EH (cell line): ENCODE measurements around the gene RUVBL2.
"Not testable (repeated sequence)": the region's sequence is repeated elsewhere in the genome, so short reads cannot be mapped to it uniquely, and the experiment has no call there.

Experiments used
- DNase-seq: peaks from one replicate; pipeline ENCODE4 v3.0.0-alpha.2; 2015; ENCODE audit warnings: low read depth

The RUVBL2 gene

GRCh38 chr19:49018388-49019241 is 24.9 kb downstream of the RUVBL2 start:
- DNase-seq: peak; percentile 23

- DNase-seq: peak; percentile 75
Measured at GRCh38 chr19:49019242-49019932, 25.7 kb downstream of the RUVBL2 start.

- no peak for DNase-seq
Measured at GRCh38 chr19:49020342-49020741, 26.7 kb downstream of the RUVBL2 start.

- peak; percentile 60 for DNase-seq
Measured at GRCh38 chr19:49020931-49021895, 27.5 kb downstream of the RUVBL2 start.

- DNase-seq: no peak
Measured at GRCh38 chr19:49022116-49022515, 28.4 kb downstream of the RUVBL2 start.

- not testable (repeated sequence) for DNase-seq
Measured at GRCh38 chr19:49024233-49024632, 30.5 kb downstream of the RUVBL2 start, which contains the start of gene CGB3. Gene CGB3 (minus strand): TSS chr19:49024333. CDS start chr19:49023971, 362 bp downstream.

GRCh38 chr19:49025088-49025487 is 31.4 kb downstream of the RUVBL2 start:
- not testable (repeated sequence) for DNase-seq

- DNase-seq: peak; percentile 19
Measured at GRCh38 chr19:49025599-49025998, 31.9 kb downstream of the RUVBL2 start.

GRCh38 chr19:49028686-49029085 is 35.0 kb downstream of the RUVBL2 start:
- not testable (repeated sequence) for DNase-seq

- DNase-seq: peak; percentile 55
Measured at GRCh38 chr19:49029749-49030148, 36.1 kb downstream of the RUVBL2 start.

GRCh38 chr19:49030323-49030722 is 36.6 kb downstream of the RUVBL2 start:
- DNase-seq: not testable (repeated sequence)

GRCh38 chr19:49031642-49032301 is 38.1 kb downstream of the RUVBL2 start, which contains the start of gene CGB2:
Gene CGB2 (plus strand): TSS chr19:49031890. CDS start chr19:49032096, 206 bp downstream.
- peak; percentile 12 for DNase-seq

- not testable (repeated sequence) for DNase-seq
Measured at GRCh38 chr19:49036815-49037214, 43.1 kb downstream of the RUVBL2 start, which contains the start of gene CGB1. Gene CGB1 (minus strand): TSS chr19:49036895. CDS start chr19:49036711, 184 bp downstream.

GRCh38 chr19:49038111-49038510 is 44.4 kb downstream of the RUVBL2 start:
- DNase-seq: not testable (repeated sequence)

GRCh38 chr19:49038557-49039276 is 45.0 kb downstream of the RUVBL2 start:
- DNase-seq: peak; percentile 88

- not testable (repeated sequence) for DNase-seq
Measured at GRCh38 chr19:49039736-49040135, 46.0 kb downstream of the RUVBL2 start.

- peak; percentile 48 for DNase-seq
Measured at GRCh38 chr19:49042177-49042576, 48.5 kb downstream of the RUVBL2 start.

GRCh38 chr19:49042666-49043065 is 49.0 kb downstream of the RUVBL2 start:
- not testable (repeated sequence) for DNase-seq

GRCh38 chr19:49043548-49043947 is 49.9 kb downstream of the RUVBL2 start, which contains the start of gene CGB5:
Gene CGB5 (plus strand): TSS chr19:49043848. CDS start chr19:49044210, 362 bp downstream.
- not testable (repeated sequence) for DNase-seq

GRCh38 chr19:49049011-49049410 is 55.3 kb downstream of the RUVBL2 start, which contains the start of gene CGB8:
Gene CGB8 (minus strand): TSS chr19:49049111. CDS start chr19:49048739, 372 bp downstream.
- not testable (repeated sequence) for DNase-seq
